Measurements from ENCODE around the gene PAK4. TPM values are rescaled to one million over a fixed set of nuclear protein-coding genes. Genes with fewer than 3 reads are reported as not detected.

PAK4 gene
- total RNA-seq, 4 donors from 2014 or later = 20.7 to 25.3 (median 23.6) TPM

GRCh38 chr19:39205449-39205764, 79.8 kb downstream of the PAK4 start:
- Histone ChIP-seq H3K27ac (no peak overlapping the region), H3K27me3 (peaks cover 56% of the 10 kb centered on the region), H3K36me3 (no peaks in the 10 kb centered on the region), H3K4me1 (no peaks in the 10 kb centered on the region), H3K9me3 (no peaks in the 10 kb centered on the region), H3K4me3 (no peak overlapping the region)
- TF ChIP-seq CTCF (IDR thresholded peaks at IDR 0.05) (no peak), POLR2A (IDR thresholded peaks at IDR 0.05) (no peak), EP300 (IDR thresholded peaks at IDR 0.05) (no peak), POLR2AphosphoS5 (IDR thresholded peaks at IDR 0.05) (no peak)
- no peak for DNase-seq (ENCODE audit: low spot score in 2 of 2)
- WGBS = 82% methylated on average over 3 of the region's 3 CpGs

- no peak for DNase-seq (ENCODE audit: low spot score in 2 of 2)
- Histone ChIP-seq H3K4me3 (no peak overlapping the region), H3K36me3 (no peaks in the 10 kb centered on the region), H3K4me1 (no peaks in the 10 kb centered on the region), H3K9me3 (no peaks in the 10 kb centered on the region), H3K27me3 (peaks cover 49% of the 10 kb centered on the region), H3K27ac (no peak overlapping the region)
- TF ChIP-seq POLR2AphosphoS5 (IDR thresholded peaks at IDR 0.05) = no peak
- no peak for TF ChIP-seq POLR2A (IDR thresholded peaks at IDR 0.05)
- no peak for TF ChIP-seq CTCF (IDR thresholded peaks at IDR 0.05)
- TF ChIP-seq EP300 (IDR thresholded peaks at IDR 0.05) = no peak
- 83% methylated on average over 6 of the region's 6 CpGs for WGBS
These were observed 80.5 kb downstream of the PAK4 start for GRCh38 chr19:39206122-39206521.

GRCh38 chr19:39207293-39207836, 81.8 kb downstream of the PAK4 start:
- Histone ChIP-seq H3K36me3 (no peaks in the 10 kb centered on the region), H3K27ac (no peak overlapping the region), H3K9me3 (no peaks in the 10 kb centered on the region), H3K4me1 (no peaks in the 10 kb centered on the region), H3K4me3 (no peak overlapping the region), H3K27me3 (peaks cover 37% of the 10 kb centered on the region)
- 77% methylated on average over 6 of the region's 6 CpGs for WGBS
- no peak for DNase-seq (ENCODE audit: low spot score in 2 of 2)
- TF ChIP-seq CTCF (IDR thresholded peaks at IDR 0.05) = no peak
- no peak for TF ChIP-seq POLR2A (IDR thresholded peaks at IDR 0.05)
- TF ChIP-seq POLR2AphosphoS5 (IDR thresholded peaks at IDR 0.05) = no peak
- no peak for TF ChIP-seq EP300 (IDR thresholded peaks at IDR 0.05)

GRCh38 chr19:39208175-39208795, 82.7 kb downstream of the PAK4 start:
- no peak for DNase-seq (ENCODE audit: low spot score in 2 of 2)
- Histone ChIP-seq H3K27ac (no peak overlapping the region), H3K4me3 (no peak overlapping the region), H3K36me3 (no peaks in the 10 kb centered on the region), H3K27me3 (peaks cover 28% of the 10 kb centered on the region), H3K4me1 (no peaks in the 10 kb centered on the region), H3K9me3 (no peaks in the 10 kb centered on the region)
- TF ChIP-seq POLR2A (IDR thresholded peaks at IDR 0.05) (no peak), CTCF (IDR thresholded peaks at IDR 0.05) (no peak), EP300 (IDR thresholded peaks at IDR 0.05) (no peak), POLR2AphosphoS5 (IDR thresholded peaks at IDR 0.05) (no peak)
- WGBS = 81% methylated on average over 6 of the region's 9 CpGs

GRCh38 chr19:39209196-39209595, 83.6 kb downstream of the PAK4 start:
- DNase-seq (ENCODE audit: low spot score in 2 of 2) = no peak
- no peaks in the 10 kb centered on the region for H3K36me3 ChIP-seq
- H3K27me3 ChIP-seq = peaks cover 19% of the 10 kb centered on the region
- 75% methylated on average over 7 of the region's 7 CpGs for WGBS
- no peak overlapping the region for H3K4me3 ChIP-seq
- H3K9me3 ChIP-seq = no peaks in the 10 kb centered on the region
- TF ChIP-seq POLR2AphosphoS5 (IDR thresholded peaks at IDR 0.05) (no peak), POLR2A (IDR thresholded peaks at IDR 0.05) (no peak), CTCF (IDR thresholded peaks at IDR 0.05) (no peak), EP300 (IDR thresholded peaks at IDR 0.05) (no peak)
- no peak overlapping the region for H3K27ac ChIP-seq
- no peaks in the 10 kb centered on the region for H3K4me1 ChIP-seq

All from suprapubic skin (tissue), 4 donors.